ENCODE data around the gene SLC35E1. TPM values are rescaled to one million over a fixed set of nuclear protein-coding genes. Genes with fewer than 3 reads are reported as not detected.
"Not testable (repeated sequence)": the region's sequence is repeated elsewhere in the genome, so short reads cannot be mapped to it uniquely, and the experiment has no call there.

The SLC35E1 gene
- total RNA-seq, 1 donor from 2014 or later: 15.7 TPM

- DNase-seq (ENCODE audit: low read depth in 2 of 2): not testable (repeated sequence)
These were observed 20.3 kb downstream of the SLC35E1 start for GRCh38 chr19:16551902-16552301.

GRCh38 chr19:16548956-16549355 lies 23.3 kb downstream of the SLC35E1 start:
- no peak for DNase-seq (ENCODE audit: low read depth in 2 of 2)

GRCh38 chr19:16544473-16545231 lies 27.6 kb downstream of the SLC35E1 start:
- DNase-seq (ENCODE audit: low read depth in 2 of 2): no peak

GRCh38 chr19:16543734-16544133 lies 28.5 kb downstream of the SLC35E1 start:
- not testable (repeated sequence) for DNase-seq (ENCODE audit: low read depth in 2 of 2)

- DNase-seq (ENCODE audit: low read depth in 2 of 2): no peak
These were observed 29.2 kb downstream of the SLC35E1 start for GRCh38 chr19:16542910-16543472.

- DNase-seq (ENCODE audit: low read depth in 2 of 2): peak; percentile 85 to 94
These were observed 29.9 kb downstream of the SLC35E1 start, which contains the start of gene CHERP for GRCh38 chr19:16542045-16542909. Gene CHERP (minus strand): TSS chr19:16542437. CDS start chr19:16542378, 59 bp downstream.

- DNase-seq (ENCODE audit: low read depth in 2 of 2): peak; percentile 29 to 68
These were observed 30.6 kb downstream of the SLC35E1 start for GRCh38 chr19:16541526-16542044.

GRCh38 chr19:16540948-16541347 lies 31.3 kb downstream of the SLC35E1 start:
- no peak for DNase-seq (ENCODE audit: low read depth in 2 of 2)

- no peak for DNase-seq (ENCODE audit: low read depth in 2 of 2)
These were observed 35.1 kb downstream of the SLC35E1 start for GRCh38 chr19:16537111-16537510.

- DNase-seq (ENCODE audit: low read depth in 2 of 2): no peak
These were observed 36.1 kb downstream of the SLC35E1 start for GRCh38 chr19:16536130-16536529.

GRCh38 chr19:16535381-16535780 lies 36.8 kb downstream of the SLC35E1 start:
- no peak for DNase-seq (ENCODE audit: low read depth in 2 of 2)

GRCh38 chr19:16532440-16533234 lies 39.6 kb downstream of the SLC35E1 start:
- DNase-seq (ENCODE audit: low read depth in 2 of 2): no peak

GRCh38 chr19:16531380-16531669 lies 40.9 kb downstream of the SLC35E1 start:
- no peak for DNase-seq (ENCODE audit: low read depth in 2 of 2)

GRCh38 chr19:16530540-16531379 lies 41.5 kb downstream of the SLC35E1 start:
- DNase-seq (ENCODE audit: low read depth in 2 of 2): no peak

- DNase-seq (ENCODE audit: low read depth in 2 of 2): no peak
These were observed 42.6 kb downstream of the SLC35E1 start for GRCh38 chr19:16529466-16530144.

GRCh38 chr19:16527971-16528521 lies 44.2 kb downstream of the SLC35E1 start:
- DNase-seq (ENCODE audit: low read depth in 2 of 2): peak; percentile 16 to 49

- no peak for DNase-seq (ENCODE audit: low read depth in 2 of 2)
These were observed 44.8 kb downstream of the SLC35E1 start for GRCh38 chr19:16527334-16527935.

- DNase-seq (ENCODE audit: low read depth in 2 of 2): no peak
These were observed 46.3 kb downstream of the SLC35E1 start for GRCh38 chr19:16525751-16526481.
